Ishikawa (cell line): ENCODE measurements around the gene HSFX1.

Experiments used
- CEBPB ChIP-seq: IDR thresholded peaks from 2 replicates; pipeline ENCODE4 v1.6.1; 2012
- CREB1 ChIP-seq: IDR thresholded peaks from 2 replicates; pipeline ENCODE4 v1.6.1; 2012; ENCODE audit warnings: low read depth
- EGR1 ChIP-seq: IDR thresholded peaks from 2 replicates; pipeline ENCODE4 v1.6.1; 2012
- EP300 ChIP-seq: IDR thresholded peaks from 2 replicates; pipeline ENCODE4 v1.6.1; 2012; ENCODE audit warnings: borderline replicate concordance
- FOXM1 ChIP-seq: IDR thresholded peaks from 2 replicates; pipeline ENCODE4 v1.6.1; 2012; ENCODE audit warnings: low read depth, borderline replicate concordance
- MAX ChIP-seq: IDR thresholded peaks from 2 replicates; pipeline ENCODE4 v1.6.1; 2012
- NFIC ChIP-seq: IDR thresholded peaks from 2 replicates; pipeline ENCODE4 v1.6.1; 2012
- RAD21 ChIP-seq: IDR thresholded peaks from 2 replicates; pipeline ENCODE4 v1.6.1; 2012; ENCODE audit warnings: low read depth
- REST ChIP-seq: IDR thresholded peaks from 2 replicates; pipeline ENCODE4 v1.6.1; 2012; ENCODE audit warnings: low read depth, mild to moderate bottlenecking
- TAF1 ChIP-seq: IDR thresholded peaks from 2 replicates; pipeline ENCODE4 v1.6.1; 2012; ENCODE audit warnings: low read depth, mild to moderate bottlenecking
- TCF12 ChIP-seq: IDR thresholded peaks from 2 replicates; pipeline ENCODE4 v1.6.1; 2012; ENCODE audit warnings: low read depth
- TEAD4 ChIP-seq: IDR thresholded peaks from 2 replicates; pipeline ENCODE4 v1.6.1; 2012
- USF1 ChIP-seq: IDR thresholded peaks from 2 replicates; pipeline ENCODE4 v1.6.1; 2012
- YY1 ChIP-seq: IDR thresholded peaks from 2 replicates; pipeline ENCODE4 v1.6.1; 2012; ENCODE audit warnings: low read depth
- ZBTB7A ChIP-seq: IDR thresholded peaks from 2 replicates; pipeline ENCODE4 v1.6.1; 2012; ENCODE audit warnings: low read depth

Gene HSFX1

GRCh38 chrX:149819371-149819770, 45.5 kb downstream of the HSFX1 start:
- no peak for TF ChIP-seq RAD21
- no peak for TF ChIP-seq ZBTB7A
- TF ChIP-seq TCF12 = no peak
- no peak for TF ChIP-seq CEBPB
- TF ChIP-seq EP300 = no peak
- TF ChIP-seq NFIC = no peak
- TF ChIP-seq REST = no peak
- no peak for TF ChIP-seq CREB1
- TF ChIP-seq EGR1 = no peak
- no peak for TF ChIP-seq USF1
- no peak for TF ChIP-seq MAX
- TF ChIP-seq TEAD4 = no peak
- TF ChIP-seq FOXM1 = no peak
- no peak for TF ChIP-seq TAF1
- no peak for TF ChIP-seq YY1

GRCh38 chrX:149825424-149825823, 51.6 kb downstream of the HSFX1 start:
- TF ChIP-seq RAD21 (peak; percentile 33; the same call in 1 of the 2 replicates), EGR1 (no peak)
